Germinal center (tissue), 1 donor: Measurements from ENCODE around the gene CEP41.

Experiments
- DNase-seq: peaks from one replicate; pipeline ENCODE4 v3.0.0; 2012; ENCODE audit warnings: mixed read lengths, low spot score

Gene CEP41

DNA sequence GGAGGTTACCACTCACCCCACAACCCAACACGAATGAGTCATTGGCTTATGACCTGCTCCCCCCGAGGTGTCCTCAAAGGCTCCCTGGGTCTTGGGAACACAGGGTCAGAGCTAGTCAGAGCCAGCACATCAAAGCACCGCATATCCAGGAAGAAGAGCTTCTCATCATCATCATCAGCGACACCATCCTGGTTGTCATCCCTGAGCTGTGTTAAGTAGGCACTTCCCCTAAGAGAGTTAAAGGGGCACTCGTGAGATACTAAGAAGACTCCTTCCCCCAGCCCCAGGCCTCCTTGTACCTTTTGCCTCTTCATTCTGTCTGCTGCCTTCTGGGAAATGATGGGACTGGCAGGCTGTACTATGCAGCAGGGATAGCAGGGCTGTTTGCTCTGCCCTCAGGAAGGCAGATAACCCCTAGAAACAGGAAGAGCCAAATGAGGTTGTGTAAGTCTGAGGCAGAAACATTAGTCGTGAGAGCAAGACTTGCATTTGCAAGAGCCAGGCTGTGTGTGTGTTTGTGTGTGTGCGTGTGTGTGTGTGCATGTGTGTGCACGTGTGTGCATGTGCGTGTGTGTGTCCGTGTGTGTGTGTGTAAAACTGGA lies 71.6 kb downstream of the CEP41 start:
- DNase-seq, result no peak

DNA sequence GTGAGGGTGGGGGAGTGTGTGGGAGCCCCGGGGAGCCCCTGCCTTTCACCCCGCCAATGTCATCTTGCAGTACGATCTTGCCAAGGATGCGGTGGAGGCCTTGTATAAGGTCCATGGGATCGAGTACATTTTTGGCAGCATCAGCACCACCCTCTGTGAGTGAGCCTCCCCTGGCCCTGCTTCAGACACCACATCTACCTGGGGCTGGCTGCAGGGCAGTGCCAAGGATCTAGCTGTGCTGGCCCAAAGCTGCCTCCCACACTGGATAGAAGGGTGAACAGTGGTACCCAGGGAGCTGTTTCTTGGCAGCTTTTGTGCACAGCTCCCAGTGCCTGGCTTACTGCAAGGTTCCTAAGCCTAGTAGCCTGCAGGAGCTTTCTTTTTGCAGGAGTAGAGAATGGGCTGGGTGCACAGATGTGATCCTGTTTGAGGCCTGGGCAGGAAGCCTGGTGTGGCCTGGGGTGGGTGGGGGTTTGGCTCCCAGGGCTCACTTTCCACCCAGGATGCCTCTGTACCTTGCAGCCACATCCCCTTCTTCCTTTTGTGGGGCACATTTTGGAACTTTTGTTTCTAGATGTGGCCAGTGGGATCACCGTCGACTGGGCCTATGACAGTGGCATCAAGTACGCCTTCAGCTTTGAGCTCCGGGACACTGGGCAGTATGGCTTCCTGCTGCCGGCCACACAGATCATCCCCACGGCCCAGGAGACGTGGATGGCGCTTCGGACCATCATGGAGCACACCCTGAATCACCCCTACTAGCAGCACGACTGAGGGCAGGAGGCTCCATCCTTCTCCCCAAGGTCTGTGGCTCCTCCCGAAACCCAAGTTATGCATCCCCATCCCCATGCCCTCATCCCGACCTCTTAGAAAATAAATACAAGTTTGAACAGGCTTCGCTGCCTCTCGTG lies 72.7 kb downstream of the CEP41 start:
- DNase-seq, result no peak

DNA sequence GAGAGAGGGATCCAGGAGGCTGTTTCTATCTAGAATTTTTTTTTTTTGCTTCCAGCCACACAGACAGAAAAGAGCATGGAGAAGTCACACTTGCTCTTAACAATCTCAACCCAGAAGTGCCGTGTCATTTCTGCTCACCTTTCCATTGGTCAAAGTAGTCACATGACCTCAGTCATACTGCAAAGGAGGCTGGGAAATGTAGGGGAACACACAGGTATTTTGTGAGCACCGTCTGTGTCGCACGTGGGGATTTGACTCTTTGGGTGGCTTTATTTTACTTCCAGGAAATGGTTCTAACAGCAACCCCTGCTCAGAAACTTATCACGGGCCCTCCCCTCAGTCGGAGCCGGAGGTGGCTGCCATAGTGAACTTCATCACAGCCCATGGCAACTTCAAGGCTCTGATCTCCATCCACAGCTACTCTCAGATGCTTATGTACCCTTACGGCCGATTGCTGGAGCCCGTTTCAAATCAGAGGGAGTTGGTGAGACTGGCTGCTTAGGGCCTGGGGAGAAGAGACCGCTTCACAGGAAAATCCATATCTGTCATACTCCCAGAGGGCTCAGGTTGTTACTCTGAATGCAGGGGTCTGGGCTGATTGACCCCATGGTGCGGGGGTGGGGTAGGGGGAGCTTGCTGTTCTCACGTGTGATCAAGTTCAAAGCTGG lies 73.6 kb downstream of the CEP41 start:
- no peak for DNase-seq

DNA sequence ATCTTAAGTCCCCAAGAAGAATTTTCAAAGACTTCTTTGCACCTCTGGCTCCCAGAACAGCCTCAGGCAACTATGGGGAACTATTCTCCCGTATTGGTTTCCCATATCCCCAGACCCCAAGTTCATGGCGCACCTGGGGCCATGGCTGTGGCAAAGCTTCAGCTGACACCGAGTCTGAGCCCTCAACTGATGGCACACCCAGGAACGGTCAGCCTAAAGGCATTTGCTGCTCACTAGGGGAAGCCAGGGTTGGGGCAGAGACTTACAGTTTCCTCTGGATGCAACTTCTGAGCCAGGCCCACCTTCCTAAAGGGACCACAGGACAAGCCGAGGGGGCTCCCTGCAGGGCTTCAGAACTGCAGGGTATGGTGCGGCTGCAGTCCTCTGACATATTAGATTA lies 74.3 kb downstream of the CEP41 start:
- DNase-seq, result no peak

DNA sequence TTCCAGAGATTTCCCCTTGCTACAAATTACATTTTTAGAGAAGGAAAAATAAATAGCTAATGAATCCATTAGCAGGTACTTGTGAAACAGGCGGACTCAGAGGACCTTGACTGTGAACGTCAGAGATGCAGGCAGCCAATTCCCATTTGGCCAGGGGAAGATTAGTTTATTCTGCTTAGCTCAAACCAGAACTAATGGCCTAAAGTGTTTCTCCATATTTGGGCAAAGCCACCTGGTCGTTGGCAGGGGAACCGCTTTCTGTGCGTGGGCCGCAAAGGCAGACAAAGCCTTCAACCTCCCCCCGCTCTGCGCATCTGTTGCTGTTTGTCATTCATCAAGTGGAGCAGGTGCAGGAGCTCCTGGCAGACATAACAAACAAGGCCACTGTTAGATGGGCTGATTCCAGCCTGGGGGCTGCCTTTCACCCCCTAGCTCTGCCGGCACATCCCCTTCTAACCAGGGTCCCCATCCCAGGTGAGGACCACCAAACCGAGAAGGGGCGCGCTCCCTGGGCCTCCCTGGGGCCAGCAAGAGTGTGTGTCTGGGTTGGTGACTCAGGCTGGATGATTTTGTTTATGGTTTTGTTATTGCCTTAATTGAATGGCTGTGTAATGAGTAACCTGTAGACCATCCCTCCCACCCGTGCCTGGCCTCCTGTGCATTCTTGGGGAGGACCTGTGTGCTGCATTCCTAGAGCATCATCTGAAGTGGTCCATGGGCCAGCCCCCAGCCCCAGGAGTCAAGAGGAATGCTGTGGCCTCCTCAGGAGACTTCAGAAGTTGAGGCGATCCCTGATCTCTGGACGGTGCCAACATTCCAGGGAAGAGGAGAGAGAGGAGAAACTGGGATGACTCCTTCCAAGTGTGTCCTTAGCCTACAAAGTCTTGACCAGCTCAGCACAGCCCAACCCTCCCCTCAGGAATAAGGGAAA lies 75.0 kb downstream of the CEP41 start:
- DNase-seq, result peak; percentile 43

DNA sequence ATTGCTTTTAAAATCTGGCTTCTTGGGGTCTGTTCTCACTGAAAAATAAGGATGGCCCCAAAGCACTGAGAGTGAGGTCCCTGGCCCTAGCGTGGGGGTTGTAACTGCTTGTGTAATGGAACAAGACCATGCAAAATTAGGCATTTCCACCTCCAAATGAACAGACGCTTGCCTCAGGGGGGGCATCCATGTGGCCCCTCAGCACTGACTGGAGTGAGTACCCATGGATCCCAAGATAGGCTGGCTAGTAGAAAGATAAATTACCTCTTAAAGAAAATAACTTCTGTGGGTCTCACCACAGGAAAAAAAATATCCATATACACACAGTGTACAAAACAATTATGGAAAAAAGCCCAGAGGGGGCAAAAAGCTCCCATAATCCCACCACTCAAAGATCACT lies 75.7 kb downstream of the CEP41 start:
- no peak for DNase-seq

DNA sequence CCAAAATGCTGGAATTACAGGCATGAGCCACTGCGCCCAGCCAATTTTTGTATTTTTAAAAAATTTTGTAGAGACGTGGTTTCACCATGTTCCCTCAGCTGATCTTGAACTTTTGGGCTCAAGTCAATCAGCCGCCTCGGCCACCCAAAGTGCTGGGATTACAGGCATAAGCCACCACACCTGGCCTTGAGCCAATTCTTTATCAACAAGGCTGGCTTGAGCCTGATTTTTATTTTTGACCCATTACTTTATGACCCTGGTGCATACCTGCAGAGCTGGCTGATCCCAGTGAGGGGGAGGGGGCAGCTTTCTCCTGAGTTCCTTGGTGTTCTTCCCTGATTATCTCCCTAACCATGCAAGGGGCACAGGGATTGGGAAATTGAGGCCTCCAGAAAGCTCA lies 76.4 kb downstream of the CEP41 start:
- DNase-seq, result no peak

DNA sequence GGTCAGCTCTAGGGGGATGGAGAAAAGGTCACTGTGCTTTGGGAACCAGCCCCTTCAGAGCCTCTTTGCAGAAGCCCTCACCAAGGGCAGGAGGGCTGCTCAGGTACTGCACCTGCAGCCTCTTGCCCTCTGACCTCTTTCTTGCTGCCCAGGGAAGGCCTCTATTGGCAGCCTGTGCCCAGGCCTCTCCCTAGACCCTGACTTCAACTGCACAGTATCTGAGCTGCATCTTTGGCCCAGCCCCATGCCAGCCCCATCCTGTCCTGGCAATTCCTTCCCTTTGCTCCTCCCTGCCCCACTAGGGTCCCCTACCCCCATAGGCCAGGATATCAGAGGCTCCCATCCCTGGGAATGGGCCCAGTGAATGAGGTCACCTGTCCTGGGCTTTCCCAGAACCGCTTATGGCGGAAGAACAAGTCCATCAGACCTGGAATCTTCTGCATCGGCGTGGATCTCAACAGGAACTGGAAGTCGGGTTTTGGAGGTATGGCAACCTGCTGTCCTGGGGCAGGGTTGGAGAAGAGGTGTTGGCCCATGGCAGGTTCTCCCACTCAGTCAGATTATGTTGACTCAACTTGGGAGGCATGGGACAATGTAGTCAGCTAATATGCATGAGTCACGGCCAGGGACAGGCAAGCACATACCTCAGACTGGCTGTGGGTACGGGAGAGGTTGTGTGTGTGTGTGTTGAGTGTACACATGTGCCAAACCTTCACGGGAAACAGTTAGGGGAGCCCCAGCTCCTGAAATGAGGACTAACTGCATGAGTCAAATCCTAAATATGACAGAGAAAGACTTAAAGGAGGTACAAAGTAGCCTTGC lies 77.6 kb downstream of the CEP41 start:
- DNase-seq, result no peak

DNA sequence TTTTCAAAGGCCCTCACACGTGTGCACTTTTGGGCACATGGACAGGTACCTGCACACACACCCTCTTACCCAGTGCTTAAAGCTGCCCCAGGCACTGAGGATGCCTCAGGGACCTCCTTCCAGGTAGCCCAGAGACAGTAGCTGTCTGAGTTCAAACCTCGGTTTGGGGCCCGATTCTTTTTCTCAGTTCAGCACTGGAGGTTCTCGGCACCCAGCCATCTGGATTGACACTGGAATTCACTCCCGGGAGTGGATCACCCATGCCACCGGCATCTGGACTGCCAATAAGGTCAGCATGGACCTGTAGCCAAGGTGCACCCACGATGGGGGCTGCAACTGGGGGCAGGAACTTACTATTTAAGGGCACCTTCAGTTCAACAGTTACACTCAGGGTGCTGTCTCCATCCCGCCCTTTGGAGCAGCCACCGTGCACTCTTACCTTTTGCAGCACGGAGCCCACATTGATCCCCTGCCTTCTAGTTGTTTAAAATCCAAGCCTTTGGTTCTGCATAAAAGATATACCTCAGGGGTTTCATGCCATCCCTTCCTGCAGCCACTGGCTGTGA lies 78.5 kb downstream of the CEP41 start:
- DNase-seq, result no peak

DNA sequence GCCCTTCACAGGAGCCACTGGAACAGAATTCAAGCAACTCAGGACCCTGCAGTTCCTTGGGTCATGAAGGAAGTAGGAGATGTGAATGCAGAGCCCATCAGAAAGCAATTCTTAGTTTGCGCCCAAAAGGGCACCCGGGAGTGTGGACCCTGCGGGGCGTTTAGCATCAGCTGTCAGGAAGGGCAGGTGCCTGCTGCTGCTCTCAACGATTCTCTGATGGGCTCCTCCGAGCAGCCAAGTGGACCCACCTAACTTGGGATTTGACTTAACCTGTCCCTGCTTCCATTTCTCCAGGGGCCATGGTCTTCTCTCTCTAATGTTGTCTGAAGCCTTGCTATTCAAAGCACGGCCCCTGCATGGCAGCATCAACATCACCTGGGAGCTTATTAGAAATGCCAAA lies 79.1 kb downstream of the CEP41 start:
- no peak for DNase-seq

DNA sequence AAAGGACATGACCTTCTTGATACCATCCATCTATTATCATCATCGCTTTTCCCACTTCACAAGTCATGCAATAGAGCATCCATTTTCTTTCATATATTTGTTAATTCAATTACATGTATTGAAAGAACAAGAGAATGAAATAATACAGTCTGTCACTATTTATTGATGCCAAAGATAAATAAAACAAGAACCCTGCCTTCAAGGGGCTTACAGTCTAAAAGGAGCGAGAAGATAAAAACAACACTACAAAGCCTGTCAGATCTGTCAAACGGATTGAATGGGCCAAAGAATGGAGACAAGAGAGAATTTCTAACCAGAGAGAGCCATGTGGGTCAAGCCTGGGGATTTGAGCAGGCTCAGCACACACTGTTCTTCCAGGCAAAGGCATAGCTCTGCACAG lies 80.3 kb downstream of the CEP41 start:
- DNase-seq, result no peak

DNA sequence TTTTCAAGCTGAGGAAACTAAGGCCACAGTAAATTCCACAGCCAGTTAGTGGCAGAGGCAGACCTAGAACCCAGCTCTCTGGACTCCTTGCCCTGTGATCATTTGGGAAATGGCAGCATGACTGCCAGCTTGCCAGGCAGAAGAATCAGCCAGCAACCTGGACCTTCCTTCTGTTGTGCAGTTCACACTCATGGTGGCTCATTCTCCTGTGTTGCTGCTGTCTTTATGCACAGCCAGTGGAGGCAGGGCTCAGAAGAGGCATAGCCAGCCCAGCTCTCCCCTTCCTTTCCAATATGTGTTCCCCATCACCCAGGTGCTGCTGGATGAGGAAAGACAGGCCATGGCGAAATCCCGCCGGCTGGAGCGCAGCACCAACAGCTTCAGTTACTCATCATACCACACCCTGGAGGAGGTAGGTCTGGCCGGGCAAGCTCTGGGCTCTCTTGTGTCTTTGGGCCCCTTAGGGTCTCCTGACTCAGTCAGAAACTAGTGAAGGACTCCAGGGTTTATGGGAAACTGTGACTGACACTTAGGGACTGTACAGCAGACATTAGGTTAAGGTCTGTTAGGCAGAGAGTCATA lies 81.4 kb downstream of the CEP41 start:
- DNase-seq, result no peak

DNA sequence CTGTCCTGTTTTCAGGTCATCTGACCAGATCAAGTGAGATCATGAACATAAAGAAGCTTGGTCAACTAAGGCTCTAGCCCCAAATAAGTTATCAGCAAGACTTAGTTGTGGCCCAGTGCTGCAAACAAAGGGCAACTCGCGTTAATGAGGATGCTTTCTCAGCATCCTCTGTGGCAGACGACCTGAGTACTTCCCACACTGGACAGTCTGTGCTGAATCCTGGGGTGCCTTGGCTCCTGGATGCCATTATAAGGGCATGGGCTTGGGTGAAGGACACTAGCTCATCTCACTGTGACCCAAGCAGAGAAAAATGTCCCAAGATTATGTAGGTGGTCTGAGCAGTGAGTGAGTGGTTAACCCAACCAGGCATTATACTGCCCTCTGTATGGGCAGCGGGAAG lies 82.3 kb downstream of the CEP41 start:
- DNase-seq, result no peak

DNA sequence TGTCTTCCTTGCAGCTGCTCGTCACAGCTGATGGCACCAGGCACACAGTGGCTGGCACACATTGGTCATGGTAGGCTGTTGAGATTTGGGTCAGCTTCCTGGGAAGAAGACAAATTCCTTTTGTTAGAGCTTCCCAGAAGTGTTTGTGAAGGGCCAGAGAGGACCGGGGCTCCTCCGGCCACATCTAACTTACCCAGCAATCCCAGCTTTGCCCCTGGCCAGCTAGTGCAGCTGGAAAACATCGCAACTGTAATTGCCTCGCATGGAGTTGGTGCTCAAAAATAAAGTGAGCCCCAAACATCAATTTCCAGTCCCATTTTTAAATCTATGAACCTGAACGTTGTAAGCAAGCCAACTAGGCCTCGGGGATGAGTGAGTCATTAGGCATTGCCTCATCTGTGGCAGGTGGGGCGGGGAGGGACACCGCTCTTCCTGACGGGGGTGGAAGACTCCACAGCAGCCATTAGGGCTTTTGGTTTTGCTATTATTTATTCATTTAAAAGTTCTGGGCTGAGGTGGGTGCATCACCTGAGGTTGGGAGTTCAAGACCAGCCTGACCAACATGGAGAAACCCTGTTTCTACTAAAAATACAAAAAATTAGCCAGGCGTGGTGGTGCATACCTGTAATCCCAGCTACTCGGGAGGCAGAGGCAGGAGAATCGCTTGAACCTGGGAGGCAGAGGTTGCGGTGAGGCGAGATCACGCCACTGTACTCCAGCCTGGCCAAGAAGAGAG lies 83.8 kb downstream of the CEP41 start:
- DNase-seq, result no peak

DNA sequence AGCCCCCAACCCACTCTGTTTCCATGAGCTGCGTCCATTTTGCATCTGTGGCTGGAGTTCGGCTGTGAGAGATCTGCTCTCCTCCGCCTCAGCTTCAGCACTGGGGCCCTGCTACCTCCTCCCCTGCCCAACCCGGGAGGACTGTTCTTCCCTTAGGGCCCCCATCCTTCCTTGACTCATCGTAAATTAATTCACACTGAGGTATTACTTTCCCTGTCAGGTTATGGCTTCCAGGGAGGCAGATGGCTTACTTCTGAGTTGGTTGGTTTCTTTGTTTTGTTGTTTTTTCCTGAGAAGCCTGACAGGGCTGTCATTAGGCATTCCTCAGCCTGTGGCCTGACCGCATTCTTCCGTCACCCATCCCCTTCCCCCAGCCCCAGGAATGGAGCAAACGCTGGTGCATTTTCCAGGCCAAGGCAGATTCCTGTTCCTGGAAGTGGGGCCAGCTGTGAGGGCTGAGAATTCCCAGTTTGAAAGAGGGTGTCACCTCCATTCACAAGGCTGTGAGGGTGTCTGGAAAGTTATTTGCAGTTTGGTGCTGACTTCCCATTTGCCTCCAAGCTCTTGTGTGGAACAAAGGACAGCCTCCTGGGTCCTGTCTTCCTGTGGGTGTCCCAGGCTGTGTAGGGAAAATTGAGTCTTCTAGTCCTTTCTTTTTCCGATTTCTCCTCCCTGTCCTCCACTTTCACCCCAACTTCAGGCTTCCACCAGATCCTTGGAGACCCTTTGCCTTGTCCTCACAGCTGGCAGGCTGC lies 84.5 kb downstream of the CEP41 start:
- no peak for DNase-seq

DNA sequence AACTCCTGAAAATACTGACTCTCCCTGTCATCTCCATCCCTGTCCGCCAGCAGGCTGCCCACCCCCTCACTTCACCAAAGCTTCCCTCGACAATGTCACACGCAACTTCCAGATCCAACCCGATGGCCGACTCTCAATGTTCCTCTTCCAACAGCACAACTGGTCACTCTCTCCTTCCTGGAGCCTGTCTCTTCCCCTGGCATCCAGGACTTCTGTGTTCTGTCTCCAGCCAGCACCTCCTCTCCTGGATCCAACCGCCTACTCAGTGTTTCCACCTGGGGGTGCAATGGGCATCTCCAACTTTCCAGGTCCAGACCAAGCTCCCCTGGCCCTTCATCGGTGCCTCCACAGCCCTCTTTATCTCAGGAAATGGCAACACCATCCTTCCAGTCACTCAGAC lies 87.6 kb downstream of the CEP41 start:
- DNase-seq, result no peak

DNA sequence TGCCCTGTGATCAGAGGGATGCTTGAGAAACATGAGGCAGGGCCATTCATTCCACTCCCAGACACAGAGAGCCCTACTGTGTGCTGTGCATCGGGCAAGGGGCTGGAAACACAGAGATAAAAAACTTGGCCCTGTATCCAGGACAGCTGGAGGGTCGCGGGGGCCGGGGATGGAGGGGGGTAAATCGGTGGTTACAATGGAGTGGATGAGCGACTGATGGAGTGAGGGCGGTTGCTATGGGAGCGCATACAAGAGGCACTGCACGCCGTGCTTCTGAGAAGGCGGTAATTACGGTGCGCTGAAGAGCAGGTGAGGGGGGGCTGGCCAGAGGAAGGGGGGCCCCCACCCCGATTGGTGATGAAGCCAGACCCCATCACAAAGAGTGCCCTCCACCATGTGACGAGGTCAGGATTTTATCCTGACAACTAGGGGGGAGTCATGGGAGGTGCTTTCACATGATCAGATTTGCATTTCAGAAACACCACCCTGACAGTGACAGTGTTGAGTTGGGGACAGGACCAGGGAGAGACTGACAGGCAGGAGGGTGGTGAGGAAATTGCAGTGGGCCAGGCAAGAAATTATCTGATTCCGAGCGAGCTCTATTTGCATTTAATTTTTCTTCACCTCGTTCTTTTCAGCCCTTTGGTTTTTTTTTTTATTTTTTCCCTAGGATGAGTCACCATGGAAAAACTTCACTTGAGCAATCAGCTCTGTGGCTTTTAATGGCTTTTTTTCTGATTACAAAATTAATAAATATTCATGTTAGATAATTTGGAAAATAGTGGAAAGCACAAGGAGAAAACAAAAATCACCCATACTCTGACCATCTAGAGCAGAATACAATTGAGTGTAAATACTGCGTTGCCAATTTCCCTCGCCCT lies 88.4 kb downstream of the CEP41 start:
- DNase-seq, result no peak

DNA sequence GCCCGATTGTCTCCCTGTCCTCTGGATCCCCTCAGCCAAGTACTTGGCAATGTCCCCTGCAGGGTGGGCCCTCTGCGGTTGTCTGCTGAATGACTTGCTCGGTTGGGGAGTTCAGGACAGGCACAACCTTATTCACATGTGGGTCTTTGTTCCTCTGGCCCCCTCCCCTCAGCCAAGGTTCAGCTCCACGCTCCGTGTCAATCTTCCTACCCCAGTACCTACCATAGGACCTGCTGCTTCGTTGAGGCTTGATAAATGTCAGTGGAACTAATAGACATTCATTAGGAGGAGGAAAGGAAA lies 89.1 kb downstream of the CEP41 start:
- DNase-seq, result no peak
